Measurements from ENCODE around the gene SLC7A14. TPM values are rescaled to one million over a fixed set of nuclear protein-coding genes. Genes with fewer than 3 reads are reported as not detected.

Gene SLC7A14
- total and polyA plus RNA-seq, 2 of the 13 experiments (the other 11 are each of a cell fraction or from before 2014, with no cell fraction given) = not detected

DNA sequence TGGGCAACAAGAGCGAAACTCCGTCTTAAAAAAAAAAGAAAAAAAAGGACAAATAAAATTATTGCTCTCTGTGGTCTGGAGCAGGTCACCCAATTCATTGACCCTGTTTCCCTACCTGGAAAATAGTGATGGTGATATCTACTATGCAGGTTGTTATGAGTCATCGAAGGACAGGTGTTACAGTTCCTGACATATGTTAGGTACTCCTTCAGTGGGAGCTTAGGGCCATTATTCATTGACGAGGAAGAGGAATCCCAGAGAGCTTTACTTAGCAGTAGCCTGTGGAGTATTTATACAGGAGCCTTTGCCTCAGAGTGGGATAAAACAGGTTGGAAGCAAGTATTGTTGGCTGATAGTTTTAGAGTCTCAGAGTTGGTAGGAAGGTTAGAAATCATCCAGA is 74.5 kb downstream of the SLC7A14 start:
- TF ChIP-seq PHF8 (CRISPR knock-in tag; IDR thresholded peaks at IDR 0.05) = no peak
- WGBS (ENCODE audit: low lambda C conversion rate) = 36% methylated on average over 4 of the region's 4 CpGs
- in situ Hi-C loops (cut with HindIII; ENCODE audit: extremely low pct_ligation_motif_present, low pct_unique_long_range_greater_than_20kb) = no loop called here

GRCh38 chr3:170508839-170509238 is 77.0 kb downstream of the SLC7A14 start:
- Histone ChIP-seq H3K4me2 (ENCODE audit: low read depth, low read length) (no peak overlapping the region), H3K9me3 (ENCODE audit: low read length) (no peaks in the 10 kb centered on the region), H2AFZ (ENCODE audit: low read length) (no peak overlapping the region), H3K4me3 (replicated peaks in 1 of 3; ENCODE audit: insufficient read depth in 1 of 3, low read depth in 2 of 3, low read length in 3 of 3) (no peak overlapping the region), H3K9ac (ENCODE audit: insufficient read depth, low read depth, low read length) (no peak overlapping the region), H4K20me1 (ENCODE audit: insufficient read depth, low read length) (no peaks in the 10 kb centered on the region), H3K4me1 (ENCODE audit: insufficient read depth, low read length) (peaks cover 14% of the 10 kb centered on the region), H3K27ac (ENCODE audit: extremely low read length, insufficient read depth, low read length) (no peak overlapping the region), H3K36me3 (replicated peaks in 1 of 2; ENCODE audit: control insufficient read depth in 1 of 2, insufficient read depth in 2 of 2, low read length in 2 of 2) (no peaks in the 10 kb centered on the region), H3K27me3 (ENCODE audit: control insufficient read depth in 1 of 2, insufficient read depth in 2 of 2, low read length in 2 of 2) (no peaks in the 10 kb centered on the region), H3K79me2 (ENCODE audit: insufficient read depth, low read length) (no peaks in the 10 kb centered on the region)
- no peak for FAIRE-seq
- TF ChIP-seq, protein P1, sequence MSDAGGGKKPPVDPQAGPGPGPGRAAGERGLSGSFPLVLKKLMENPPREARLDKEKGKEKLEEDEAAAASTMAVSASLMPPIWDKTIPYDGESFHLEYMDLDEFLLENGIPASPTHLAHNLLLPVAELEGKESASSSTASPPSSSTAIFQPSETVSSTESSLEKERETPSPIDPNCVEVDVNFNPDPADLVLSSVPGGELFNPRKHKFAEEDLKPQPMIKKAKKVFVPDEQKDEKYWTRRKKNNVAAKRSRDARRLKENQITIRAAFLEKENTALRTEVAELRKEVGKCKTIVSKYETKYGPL (CRISPR knock-in tag; IDR thresholded peaks at IDR 0.05) = no peak
- TF ChIP-seq ZNF263 (CRISPR knock-in tag; IDR thresholded peaks at IDR 0.05) (no peak), ZBTB38 (CRISPR knock-in tag; IDR thresholded peaks at IDR 0.05) (no peak), ZNF205 (CRISPR knock-in tag; IDR thresholded peaks at IDR 0.05) (no peak), RBAK (CRISPR knock-in tag; IDR thresholded peaks at IDR 0.05) (no peak), ZNF510 (CRISPR knock-in tag; IDR thresholded peaks at IDR 0.05; ENCODE audit: low read depth) (no peak), THAP9 (CRISPR knock-in tag; IDR thresholded peaks at IDR 0.05; ENCODE audit: borderline replicate concordance) (no peak), TAF1 (CRISPR knock-in tag; IDR thresholded peaks at IDR 0.05) (no peak), KAT2B (IDR thresholded peaks at IDR 0.05; ENCODE audit: borderline replicate concordance, low read depth, low read length) (no peak)
- no peak for DNase-seq (ENCODE audit: low spot score)
- in situ Hi-C loops (cut with HindIII; ENCODE audit: extremely low pct_ligation_motif_present, low pct_unique_long_range_greater_than_20kb) (no loop called here), intact Hi-C loops (cut with micrococcal nuclease; ENCODE audit: unreplicated experiment) (no loop called here)
- CTCF ChIA-PET (ENCODE audit: low intra/inter-chr PET ratio, low total read pairs) = no interaction called here
- POLR2A ChIA-PET = no interaction called here
- BruUV-seq (replicated peaks) = no TSS peak
- ATAC-seq = no peak
- 54% methylated on average over 3 of the region's 4 CpGs for WGBS (ENCODE audit: low lambda C conversion rate)

More for the DNA sequence above, 74.5 kb downstream of the SLC7A14 start:
- no peaks in the 10 kb centered on the region for H3K9me3 ChIP-seq (ENCODE audit: low read length)
- H3K4me3 ChIP-seq (replicated peaks in 1 of 3; ENCODE audit: insufficient read depth in 1 of 3, low read depth in 2 of 3, low read length in 3 of 3) = no peak overlapping the region
- H3K4me2 ChIP-seq (ENCODE audit: low read depth, low read length) = no peak overlapping the region
- ATAC-seq (no peak), FAIRE-seq (no peak), DNase-seq (ENCODE audit: low spot score) (no peak)
- H4K20me1 ChIP-seq (ENCODE audit: insufficient read depth, low read length) = no peaks in the 10 kb centered on the region
- no peak overlapping the region for H2AFZ ChIP-seq (ENCODE audit: low read length)
- CTCF ChIA-PET (ENCODE audit: low intra/inter-chr PET ratio, low total read pairs) = no interaction called here
- no peaks in the 10 kb centered on the region for H3K36me3 ChIP-seq (replicated peaks in 1 of 2; ENCODE audit: control insufficient read depth in 1 of 2, insufficient read depth in 2 of 2, low read length in 2 of 2)
- no peaks in the 10 kb centered on the region for H3K79me2 ChIP-seq (ENCODE audit: insufficient read depth, low read length)
- peaks cover 9% of the 10 kb centered on the region for H3K4me1 ChIP-seq (ENCODE audit: insufficient read depth, low read length)
- POLR2A ChIA-PET = no interaction called here
- no TSS peak for BruUV-seq (replicated peaks)
- H3K27ac ChIP-seq (ENCODE audit: extremely low read length, insufficient read depth, low read length) = no peak overlapping the region
- H3K9ac ChIP-seq (ENCODE audit: insufficient read depth, low read depth, low read length) = no peak overlapping the region
- intact Hi-C loops (cut with micrococcal nuclease; ENCODE audit: unreplicated experiment) = no loop called here
- H3K27me3 ChIP-seq (ENCODE audit: control insufficient read depth in 1 of 2, insufficient read depth in 2 of 2, low read length in 2 of 2) = no peaks in the 10 kb centered on the region
